PFSK-1 (cell line): ENCODE data around the gene FAM156A.

Source experiments
- FOXP2 ChIP-seq: optimal IDR thresholded peaks from 2 replicates; pipeline ENCODE3; 2011; ENCODE audit warnings: borderline replicate concordance, control low read depth, inconsistent platforms; ENCODE audit not compliant: insufficient read depth; ENCODE audit errors: extremely low read length, extremely low read depth
- POLR2AphosphoS5 ChIP-seq: IDR thresholded peaks from 2 replicates; pipeline ENCODE4 v1.6.1; 2012; ENCODE audit warnings: low read depth, mild to moderate bottlenecking, control low read depth, low read length, moderate library complexity
- REST ChIP-seq, 2 experiments: IDR thresholded peaks; 2 replicates each; pipeline versions ENCODE4 v1.6.1 to v1.8.0; 2011 to 2012; ENCODE audit warnings: low read depth in 2 of 2, low read length in 2 of 2, control low read depth in 1 of 2, inconsistent platforms in 1 of 2, mild to moderate bottlenecking in 1 of 2, moderate library complexity in 1 of 2; ENCODE audit not compliant: insufficient read depth in 1 of 2
- SIN3A ChIP-seq: IDR thresholded peaks from 2 replicates; pipeline ENCODE4 v1.6.1; 2012; ENCODE audit warnings: mild to moderate bottlenecking, low read length, moderate library complexity, borderline replicate concordance; ENCODE audit not compliant: insufficient read depth
- TAF1 ChIP-seq: IDR thresholded peaks from 2 replicates; pipeline ENCODE4 v1.6.1; 2012; ENCODE audit warnings: low read length, control low read depth, borderline replicate concordance; ENCODE audit not compliant: insufficient read depth

- TF ChIP-seq REST (IDR thresholded peaks at IDR 0.05; ENCODE audit: insufficient read depth in 1 of 2, low read depth in 2 of 2, low read length in 2 of 2): no peak
- no peak for TF ChIP-seq POLR2AphosphoS5
- no peak for TF ChIP-seq SIN3A
- no peak for TF ChIP-seq TAF1
- no peak for TF ChIP-seq FOXP2
These were observed 44.8 kb upstream of the FAM156A start for GRCh38 chrX:53003111-53003510.
